CD4-positive, alpha-beta T cell treated with Interleukin-12 subunit alpha and Interleukin-12 subunit beta, for 1 hour (primary cell): ENCODE results near the gene AMOTL1.
"Not testable (repeated sequence)": the region's sequence is repeated elsewhere in the genome, so short reads cannot be mapped to it uniquely, and the experiment has no call there.

Experiments
- DNase-seq: peaks from one replicate; pipeline ENCODE4 v3.0.0-alpha.2; 2020

The AMOTL1 gene

GRCh38 chr11:94828088-94828487 is 59.9 kb downstream of the AMOTL1 start:
- DNase-seq: no peak

DNA sequence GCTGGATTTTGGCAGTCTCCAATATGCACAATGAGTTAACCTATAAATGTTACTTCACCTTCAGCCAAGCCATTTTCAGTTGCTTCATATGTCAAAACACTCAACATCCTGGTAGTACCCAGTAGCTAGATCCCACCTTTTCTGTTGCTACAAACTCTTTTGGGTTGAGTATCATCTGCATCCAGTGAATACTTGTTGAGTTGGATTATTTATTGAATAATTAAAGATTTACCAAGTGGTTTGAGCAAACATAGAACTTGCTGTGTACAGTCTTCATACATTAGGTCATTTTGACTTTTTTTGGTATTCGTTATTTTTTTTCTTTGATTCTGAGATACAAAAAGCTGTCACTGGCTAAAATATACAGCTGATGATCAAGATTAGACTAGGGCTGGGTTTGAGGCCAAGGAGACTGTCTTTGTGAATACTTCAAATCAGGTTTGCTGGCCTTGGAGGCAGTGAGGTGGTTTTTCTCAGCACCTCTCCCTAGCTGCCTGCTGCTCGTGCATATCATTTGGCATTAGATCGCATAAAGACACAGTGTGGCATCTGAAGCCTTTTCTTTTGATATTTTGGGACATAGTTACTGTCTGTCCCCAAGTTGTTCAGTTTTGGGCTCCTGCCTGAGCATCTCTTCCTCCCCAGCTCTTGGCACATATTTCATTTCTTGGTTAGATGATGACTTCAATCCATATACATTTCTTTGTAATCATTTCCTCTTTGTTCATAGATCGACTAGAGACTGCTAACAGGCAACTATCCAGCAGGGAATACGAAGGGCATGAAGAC is 62.8 kb downstream of the AMOTL1 start:
- DNase-seq: no peak

- no peak for DNase-seq
These were observed 63.4 kb downstream of the AMOTL1 start for GRCh38 chr11:94831529-94831928.

- DNase-seq: no peak
These were observed 64.6 kb downstream of the AMOTL1 start for GRCh38 chr11:94832604-94833235.

DNA sequence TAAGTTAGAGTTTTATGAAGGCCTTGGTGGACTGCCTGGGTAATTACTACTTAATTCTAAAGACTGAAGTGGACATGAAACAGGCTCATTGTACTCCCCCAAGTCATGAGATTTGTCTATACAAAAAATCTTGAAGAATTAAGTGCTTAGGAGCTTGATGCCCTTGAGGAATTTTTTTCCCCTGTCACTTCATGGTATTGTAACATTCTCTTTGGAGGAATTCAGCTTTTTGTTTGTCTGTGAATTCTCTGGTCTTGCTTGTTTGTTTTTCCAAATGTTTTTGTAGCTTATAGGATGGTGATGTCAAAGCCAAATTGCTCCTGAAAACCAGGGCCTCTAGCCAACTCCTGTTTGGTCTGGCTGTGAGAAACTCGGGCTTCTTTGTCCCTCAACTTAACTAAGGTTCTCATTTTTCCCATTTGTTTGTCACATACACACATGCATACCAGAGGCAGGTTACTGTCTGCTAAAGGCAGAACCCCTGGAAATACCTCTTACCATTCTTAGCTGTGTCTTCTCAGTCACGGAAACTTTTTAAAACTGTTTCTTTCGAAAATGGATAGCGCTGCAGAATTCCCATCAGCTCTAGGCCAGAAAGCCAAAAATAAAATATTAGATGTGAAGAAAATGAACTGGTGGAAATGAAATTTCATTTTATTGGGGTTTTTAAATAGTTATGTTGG is 66.9 kb downstream of the AMOTL1 start:
- DNase-seq: no peak

GRCh38 chr11:94835594-94835927 is 67.4 kb downstream of the AMOTL1 start:
- DNase-seq: no peak

DNA sequence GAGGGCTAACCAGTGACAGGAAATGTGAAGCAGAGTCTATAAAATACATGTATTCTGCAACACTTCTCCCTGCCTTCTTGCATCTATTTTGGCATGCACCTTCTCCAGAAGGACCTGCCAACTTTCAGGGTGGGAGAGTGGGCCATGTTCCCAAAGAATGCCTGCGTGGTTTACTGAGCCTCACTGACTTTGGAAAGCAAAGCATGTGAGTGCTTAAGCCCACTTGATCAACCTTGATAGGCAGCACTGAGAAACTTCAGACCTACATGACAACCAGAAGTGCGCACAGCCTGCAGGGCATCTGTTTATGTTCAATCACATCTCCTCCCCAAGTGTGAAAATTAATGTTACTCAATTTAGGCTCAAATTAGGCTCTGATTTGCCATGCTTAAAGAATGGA is 69.2 kb downstream of the AMOTL1 start:
- DNase-seq: no peak

DNA sequence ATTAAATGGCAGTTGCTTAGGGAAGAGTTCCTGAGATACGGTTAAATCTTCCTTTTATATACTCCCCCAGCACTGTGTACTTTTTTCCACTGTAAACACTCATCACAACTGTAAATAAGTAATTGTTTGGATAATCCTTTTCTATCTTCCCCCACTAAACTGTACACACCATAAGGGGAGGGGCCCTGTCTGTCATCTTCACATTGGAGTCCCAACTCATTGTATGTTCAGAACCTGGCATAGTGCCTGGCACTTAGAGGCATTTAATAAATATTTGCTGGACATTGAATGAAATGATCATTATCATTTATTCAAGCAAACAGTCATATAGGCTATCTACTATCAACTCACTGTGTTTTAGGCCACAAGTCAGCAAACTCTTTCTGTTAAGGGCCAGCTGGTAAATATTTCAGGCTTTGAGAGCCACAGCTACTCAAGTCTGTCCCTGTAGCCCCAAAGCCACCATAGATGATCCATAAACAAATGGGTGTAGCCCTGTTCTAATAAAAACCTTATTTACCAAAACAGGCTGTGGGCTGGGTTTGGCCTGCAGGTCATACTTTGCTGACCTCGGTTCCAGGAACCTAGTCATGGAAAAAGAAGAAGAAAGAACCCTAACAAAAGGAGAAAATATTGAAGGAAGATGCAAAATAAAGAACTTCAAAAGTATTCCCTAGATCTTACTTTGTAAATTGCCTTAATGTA is 70.0 kb downstream of the AMOTL1 start:
- DNase-seq: no peak

GRCh38 chr11:94840209-94840608 is 72.1 kb downstream of the AMOTL1 start:
- DNase-seq: no peak

- no peak for DNase-seq
These were observed 75.9 kb downstream of the AMOTL1 start for GRCh38 chr11:94844031-94844430.

DNA sequence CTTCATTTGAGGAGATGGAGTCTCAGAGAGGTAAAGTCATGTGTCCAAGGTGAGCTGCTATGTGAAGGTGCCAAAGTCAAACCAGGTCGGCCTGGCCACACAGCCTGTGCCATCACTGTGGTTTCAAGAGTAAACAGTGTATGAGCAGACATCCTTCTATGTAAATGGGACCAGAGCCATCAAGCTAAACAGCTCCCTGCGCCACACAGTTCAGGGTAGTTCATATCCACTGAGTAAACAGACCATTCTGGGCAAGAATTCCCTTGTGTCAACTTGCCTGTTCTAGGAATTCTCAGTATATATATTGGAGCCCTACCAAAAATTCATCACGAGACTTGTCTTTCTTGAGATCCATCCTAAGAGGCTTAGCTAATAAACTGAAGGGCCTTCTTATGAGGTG is 77.5 kb downstream of the AMOTL1 start:
- no peak for DNase-seq

DNA sequence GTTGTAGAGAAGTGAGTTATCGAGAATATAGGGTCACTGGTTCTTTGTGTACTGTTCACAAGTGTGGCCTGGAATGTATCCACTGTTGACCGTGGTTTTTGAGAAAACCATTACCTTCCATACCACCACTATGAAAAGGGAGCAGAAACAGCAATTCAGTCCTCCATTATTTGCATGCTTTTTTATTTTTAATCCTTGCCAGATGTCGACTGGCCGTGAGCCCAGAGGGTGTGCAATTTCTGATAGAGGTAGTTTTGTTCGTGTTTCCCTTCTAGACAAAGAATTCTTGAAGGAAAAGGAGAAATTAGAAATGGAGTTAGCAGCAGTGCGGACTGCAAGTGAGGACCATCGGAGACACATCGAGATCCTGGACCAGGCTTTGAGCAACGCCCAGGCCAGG is 81.7 kb downstream of the AMOTL1 start:
- no peak for DNase-seq

- DNase-seq: no peak
These were observed 83.9 kb downstream of the AMOTL1 start for GRCh38 chr11:94851864-94852636.

DNA sequence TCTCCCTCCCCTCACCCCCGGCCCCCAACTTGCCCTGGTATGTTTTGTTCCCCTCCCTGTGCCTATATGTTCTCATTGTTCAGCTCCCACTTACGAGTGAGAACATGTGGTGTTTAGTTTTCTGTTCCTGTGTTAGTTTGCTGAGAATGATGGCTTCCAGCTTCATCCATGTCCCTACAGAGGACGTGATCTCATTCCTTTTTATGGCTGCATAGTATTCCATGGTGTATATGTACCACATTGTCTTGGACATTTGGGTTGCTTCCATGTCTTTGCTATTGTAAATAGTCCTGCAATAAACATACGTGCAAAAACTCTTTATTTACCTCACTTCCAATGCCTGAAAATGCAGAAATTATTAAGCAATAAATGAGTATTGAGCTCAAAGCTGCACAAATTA is 85.1 kb downstream of the AMOTL1 start:
- DNase-seq: not testable (repeated sequence)

- no peak for DNase-seq
These were observed 85.7 kb downstream of the AMOTL1 start for GRCh38 chr11:94853836-94854235.

DNA sequence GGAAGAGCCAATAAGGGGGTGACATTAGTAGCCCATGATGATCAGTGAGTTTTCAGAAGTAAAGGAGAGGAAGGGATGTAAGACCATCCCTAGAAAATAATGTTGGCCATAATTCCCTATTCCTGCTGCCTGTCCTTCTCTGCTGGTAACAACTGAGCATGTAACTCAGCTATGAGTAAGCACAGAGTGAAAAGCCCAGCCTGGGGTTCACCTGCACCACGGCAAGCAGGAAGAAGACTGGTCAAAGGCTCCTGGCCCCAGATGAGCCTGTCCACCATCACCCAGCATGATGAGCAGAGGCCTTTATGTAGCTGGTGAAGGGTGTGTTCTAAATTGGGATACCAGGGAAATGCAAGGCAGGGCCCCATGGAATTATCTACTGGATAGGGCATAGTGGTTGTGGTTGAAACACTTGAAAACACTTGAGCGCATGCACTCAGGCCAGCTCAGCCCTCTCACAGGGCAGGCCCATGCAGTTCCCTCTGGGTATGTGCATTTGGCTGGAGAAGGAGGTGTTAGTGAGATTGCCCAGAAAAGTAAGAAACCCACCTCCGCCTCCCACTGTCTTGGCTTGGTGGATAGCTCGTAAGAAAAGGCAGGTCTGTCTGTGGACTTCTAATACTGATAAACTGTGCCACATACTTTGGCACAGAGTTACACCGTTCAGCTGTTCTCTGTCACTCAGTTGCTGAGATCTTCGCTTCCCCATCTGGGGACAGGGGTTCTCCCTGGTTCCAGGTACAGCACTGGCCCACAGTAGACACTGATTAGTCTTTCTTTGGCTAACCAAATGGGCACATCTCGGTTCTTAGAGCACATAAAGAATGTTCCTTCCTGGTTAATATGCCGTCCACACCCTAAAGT is 86.8 kb downstream of the AMOTL1 start:
- no peak for DNase-seq

- no peak for DNase-seq
These were observed 87.5 kb downstream of the AMOTL1 start for GRCh38 chr11:94855666-94856065.

- DNase-seq: no peak
These were observed 88.3 kb downstream of the AMOTL1 start for GRCh38 chr11:94856443-94856842.

- no peak for DNase-seq
These were observed 89.2 kb downstream of the AMOTL1 start for GRCh38 chr11:94857337-94857736.

DNA sequence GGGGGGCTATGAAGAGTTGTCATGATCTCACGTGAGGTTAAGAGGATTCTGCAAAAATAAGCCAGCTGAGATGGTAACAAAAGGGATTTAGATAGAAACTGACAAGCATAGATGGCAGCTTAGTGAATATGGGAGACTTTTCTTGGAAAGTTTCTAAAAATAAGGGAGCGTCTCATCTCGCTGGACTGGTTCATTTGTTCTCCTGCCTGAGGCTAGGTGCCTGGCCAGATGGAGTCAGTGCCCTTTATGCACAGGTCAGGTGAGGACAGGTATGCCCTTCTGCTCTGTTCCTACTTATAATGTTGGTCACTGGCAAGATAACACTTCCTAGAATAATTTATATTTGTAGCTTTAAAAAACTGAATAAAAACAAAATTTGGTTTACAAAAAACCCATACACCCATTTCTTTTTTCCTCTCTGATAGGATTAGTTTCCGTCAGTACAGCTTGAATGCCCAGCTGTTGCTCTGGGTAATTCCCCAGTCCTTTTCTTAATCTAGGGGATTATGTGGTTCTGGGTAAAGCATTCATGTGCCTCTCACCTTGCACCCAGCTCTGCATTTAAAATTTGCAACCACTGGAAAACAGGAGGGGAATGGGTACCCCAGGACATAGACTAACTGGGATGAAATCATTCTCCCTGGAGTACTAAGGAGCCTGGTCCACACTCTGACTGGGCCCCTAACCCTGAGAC is 90.0 kb downstream of the AMOTL1 start:
- DNase-seq: no peak

- DNase-seq: no peak
These were observed 92.2 kb downstream of the AMOTL1 start for GRCh38 chr11:94860333-94860732.
